Measurements from ENCODE around the gene PITX1. TPM values are rescaled to one million over a fixed set of nuclear protein-coding genes. Genes with fewer than 3 reads are reported as not detected.

The PITX1 gene
- total and polyA plus RNA-seq, 2 donors (not counting 1 experiment from before 2014, with no cell fraction given): 0.13 TPM; not detected in 1

- no peak overlapping the region for H3K4me3 Mint-ChIP-seq
- POLR2A ChIA-PET: no interaction called here
- TF ChIP-seq CTCF (IDR thresholded peaks at IDR 0.05) (no peak), EZH2 (IDR thresholded peaks at IDR 0.05; ENCODE audit: borderline replicate concordance, insufficient read depth, low read depth, low read length, poor library complexity, severe bottlenecking) (no peak)
- intact Hi-C loops (cut with micrococcal nuclease): no loop called here
- Histone ChIP-seq H2AFZ (ENCODE audit: insufficient read depth, low read depth, low read length, poor library complexity, severe bottlenecking) (no peak overlapping the region), H3K79me2 (ENCODE audit: control insufficient read depth, insufficient read depth, low read length) (no peaks in the 10 kb centered on the region), H4K20me1 (ENCODE audit: control insufficient read depth, insufficient read depth, low read length, poor library complexity, severe bottlenecking) (no peaks in the 10 kb centered on the region), H3K36me3 (replicated peaks in 1 of 2; ENCODE audit: control extremely low read depth in 1 of 2, control insufficient read depth in 1 of 2, extremely low read depth in 1 of 2, insufficient read depth in 2 of 2, low read length in 1 of 2) (no peaks in the 10 kb centered on the region), H3K9ac (ENCODE audit: low read length) (no peak overlapping the region), H3K27ac (ENCODE audit: low read length in 2 of 2) (no peak overlapping the region), H3K4me2 (replicated peaks; ENCODE audit: low read depth, low read length, poor library complexity, severe bottlenecking) (no peak overlapping the region), H3K4me3 (ENCODE audit: control extremely low read depth in 1 of 5, extremely low read depth in 1 of 5, insufficient read depth in 1 of 5, low read depth in 2 of 5, low read length in 4 of 5) (no peak overlapping the region), H3K4me1 (ENCODE audit: control insufficient read depth in 2 of 2, insufficient read depth in 2 of 2, low read length in 2 of 2) (no peaks in the 10 kb centered on the region), H3K9me3 (ENCODE audit: control extremely low read depth in 1 of 3, control insufficient read depth in 2 of 3, insufficient read depth in 1 of 3, low read length in 2 of 3) (no peaks in the 10 kb centered on the region), H3K27me3 (replicated peaks in 1 of 4; ENCODE audit: control extremely low read depth in 1 of 4, control insufficient read depth in 3 of 4, insufficient read depth in 4 of 4, low read length in 3 of 4) (no peaks in the 10 kb centered on the region)
- 97% methylated on average over 7 of the region's 9 CpGs for WGBS (ENCODE audit: insufficient coverage)
- DNase-seq (no peak), ATAC-seq (ENCODE audit: low read depth) (no peak)
- peaks cover 5% of the 10 kb centered on the region for H3K27me3 Mint-ChIP-seq
- no peaks in the 10 kb centered on the region for H3K4me1 Mint-ChIP-seq
- CTCF ChIA-PET: no interaction called here
- H3K9me3 Mint-ChIP-seq (ENCODE audit: insufficient read depth): no peaks in the 10 kb centered on the region
- H3K27ac Mint-ChIP-seq: no peak overlapping the region
Observed at GRCh38 chr5:135007305-135007704, 26.7 kb downstream of the PITX1 start.

- H3K79me2 ChIP-seq (ENCODE audit: control insufficient read depth, insufficient read depth, low read length): no peaks in the 10 kb centered on the region
- H3K27ac Mint-ChIP-seq: no peak overlapping the region
- no peak for DNase-seq
- no peaks in the 10 kb centered on the region for H3K36me3 ChIP-seq (replicated peaks in 1 of 2; ENCODE audit: control extremely low read depth in 1 of 2, control insufficient read depth in 1 of 2, extremely low read depth in 1 of 2, insufficient read depth in 2 of 2, low read length in 1 of 2)
- H3K4me3 Mint-ChIP-seq: no peak overlapping the region
- no peak overlapping the region for H3K4me2 ChIP-seq (replicated peaks; ENCODE audit: low read depth, low read length, poor library complexity, severe bottlenecking)
- H3K4me1 ChIP-seq (ENCODE audit: control insufficient read depth in 2 of 2, insufficient read depth in 2 of 2, low read length in 2 of 2): no peaks in the 10 kb centered on the region
- POLR2A ChIA-PET: no interaction called here
- H4K20me1 ChIP-seq (ENCODE audit: control insufficient read depth, insufficient read depth, low read length, poor library complexity, severe bottlenecking): no peaks in the 10 kb centered on the region
- no peaks in the 10 kb centered on the region for H3K4me1 Mint-ChIP-seq
- no peak overlapping the region for H3K27ac ChIP-seq (ENCODE audit: low read length in 2 of 2)
- peaks cover 5% of the 10 kb centered on the region for H3K27me3 Mint-ChIP-seq
- intact Hi-C loops (cut with micrococcal nuclease): no loop called here
- H3K4me3 ChIP-seq (ENCODE audit: control extremely low read depth in 1 of 5, extremely low read depth in 1 of 5, insufficient read depth in 1 of 5, low read depth in 2 of 5, low read length in 4 of 5): no peak overlapping the region
- no peak overlapping the region for H2AFZ ChIP-seq (ENCODE audit: insufficient read depth, low read depth, low read length, poor library complexity, severe bottlenecking)
- H3K9me3 ChIP-seq (ENCODE audit: control extremely low read depth in 1 of 3, control insufficient read depth in 2 of 3, insufficient read depth in 1 of 3, low read length in 2 of 3): no peaks in the 10 kb centered on the region
- H3K27me3 ChIP-seq (replicated peaks in 1 of 4; ENCODE audit: control extremely low read depth in 1 of 4, control insufficient read depth in 3 of 4, insufficient read depth in 4 of 4, low read length in 3 of 4): no peaks in the 10 kb centered on the region
- no peak for ATAC-seq (ENCODE audit: low read depth)
- H3K9me3 Mint-ChIP-seq (ENCODE audit: insufficient read depth): no peaks in the 10 kb centered on the region
- no peak overlapping the region for H3K9ac ChIP-seq (ENCODE audit: low read length)
- no peak for TF ChIP-seq CTCF (IDR thresholded peaks at IDR 0.05)
- TF ChIP-seq EZH2 (IDR thresholded peaks at IDR 0.05; ENCODE audit: borderline replicate concordance, insufficient read depth, low read depth, low read length, poor library complexity, severe bottlenecking): no peak
- WGBS (ENCODE audit: insufficient coverage): 91% methylated on average over 3 of the region's 3 CpGs
- CTCF ChIA-PET: no interaction called here
Observed at GRCh38 chr5:135005076-135005475, 29.0 kb downstream of the PITX1 start.
